OCI-LY1 (cell line): Measurements from ENCODE around the gene LAMC2.

Source experiments
- EZH2 ChIP-seq: fragments of 200-600 bp; sonication (generic), shearing (Covaris generic); IDR thresholded peaks from 2 replicates; pipeline ENCODE4 v1.8.0; 2017; ENCODE audit warnings: borderline replicate concordance, mixed run types, mild to moderate bottlenecking, antibody characterized with exemption, low read length, moderate library complexity, mixed read lengths
- TF ChIP-seq, protein P1 (sequence below): fragments of 200-600 bp; sonication (generic), shearing (Covaris generic); IDR thresholded peaks from 2 replicates; pipeline ENCODE4 v1.5.1; 2017; ENCODE audit warnings: mild to moderate bottlenecking, antibody characterized with exemption, low read length, moderate library complexity, mixed read lengths

DNA sequence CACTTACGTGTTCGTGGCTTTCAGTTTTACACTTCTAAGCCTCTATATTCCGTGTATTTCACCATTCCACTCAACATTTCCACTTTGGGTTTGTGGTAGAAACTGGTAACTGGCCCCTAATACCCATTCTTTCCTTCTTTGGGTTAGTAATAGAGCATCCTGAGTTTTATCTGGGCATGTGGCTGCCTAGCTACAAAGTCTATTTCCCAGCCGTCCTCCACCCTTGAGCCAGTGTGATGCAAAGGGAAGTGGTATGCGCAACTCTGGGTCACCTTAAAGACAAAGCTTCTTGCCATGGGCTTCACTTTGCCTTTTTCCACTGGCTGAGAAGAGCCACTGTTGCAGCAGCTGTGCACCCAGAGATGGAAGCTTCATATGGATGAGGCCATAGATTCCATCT, 73.9 kb downstream of the LAMC2 start:
- TF ChIP-seq, protein P1, sequence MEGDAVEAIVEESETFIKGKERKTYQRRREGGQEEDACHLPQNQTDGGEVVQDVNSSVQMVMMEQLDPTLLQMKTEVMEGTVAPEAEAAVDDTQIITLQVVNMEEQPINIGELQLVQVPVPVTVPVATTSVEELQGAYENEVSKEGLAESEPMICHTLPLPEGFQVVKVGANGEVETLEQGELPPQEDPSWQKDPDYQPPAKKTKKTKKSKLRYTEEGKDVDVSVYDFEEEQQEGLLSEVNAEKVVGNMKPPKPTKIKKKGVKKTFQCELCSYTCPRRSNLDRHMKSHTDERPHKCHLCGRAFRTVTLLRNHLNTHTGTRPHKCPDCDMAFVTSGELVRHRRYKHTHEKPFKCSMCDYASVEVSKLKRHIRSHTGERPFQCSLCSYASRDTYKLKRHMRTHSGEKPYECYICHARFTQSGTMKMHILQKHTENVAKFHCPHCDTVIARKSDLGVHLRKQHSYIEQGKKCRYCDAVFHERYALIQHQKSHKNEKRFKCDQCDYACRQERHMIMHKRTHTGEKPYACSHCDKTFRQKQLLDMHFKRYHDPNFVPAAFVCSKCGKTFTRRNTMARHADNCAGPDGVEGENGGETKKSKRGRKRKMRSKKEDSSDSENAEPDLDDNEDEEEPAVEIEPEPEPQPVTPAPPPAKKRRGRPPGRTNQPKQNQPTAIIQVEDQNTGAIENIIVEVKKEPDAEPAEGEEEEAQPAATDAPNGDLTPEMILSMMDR = no peak
- TF ChIP-seq EZH2 = no peak
